ENCODE data around the gene DPPA4.

DNA sequence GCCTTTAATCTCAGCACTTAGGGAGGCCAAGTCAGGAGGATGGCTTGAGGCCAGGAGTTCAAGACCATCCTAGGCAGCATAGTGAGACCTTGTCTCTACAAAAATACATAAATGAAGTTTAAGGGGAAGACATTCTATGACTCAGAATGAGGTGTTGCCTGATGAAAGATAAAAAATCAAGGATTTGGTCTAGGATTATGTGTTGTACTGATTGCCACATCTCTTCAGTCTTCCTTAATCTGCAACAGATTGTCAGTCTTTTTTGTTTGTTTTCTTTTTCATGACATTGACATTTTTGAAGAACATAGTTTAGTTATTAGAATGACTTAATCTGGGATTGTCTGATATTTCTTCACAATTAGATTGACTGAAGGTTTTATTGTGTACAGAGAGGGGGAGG, 26.3 kb upstream of the DPPA4 start:
- TF ChIP-seq POLR2AphosphoS5 (IDR thresholded peaks at IDR 0.05): no peak
- TF ChIP-seq, protein P1, sequence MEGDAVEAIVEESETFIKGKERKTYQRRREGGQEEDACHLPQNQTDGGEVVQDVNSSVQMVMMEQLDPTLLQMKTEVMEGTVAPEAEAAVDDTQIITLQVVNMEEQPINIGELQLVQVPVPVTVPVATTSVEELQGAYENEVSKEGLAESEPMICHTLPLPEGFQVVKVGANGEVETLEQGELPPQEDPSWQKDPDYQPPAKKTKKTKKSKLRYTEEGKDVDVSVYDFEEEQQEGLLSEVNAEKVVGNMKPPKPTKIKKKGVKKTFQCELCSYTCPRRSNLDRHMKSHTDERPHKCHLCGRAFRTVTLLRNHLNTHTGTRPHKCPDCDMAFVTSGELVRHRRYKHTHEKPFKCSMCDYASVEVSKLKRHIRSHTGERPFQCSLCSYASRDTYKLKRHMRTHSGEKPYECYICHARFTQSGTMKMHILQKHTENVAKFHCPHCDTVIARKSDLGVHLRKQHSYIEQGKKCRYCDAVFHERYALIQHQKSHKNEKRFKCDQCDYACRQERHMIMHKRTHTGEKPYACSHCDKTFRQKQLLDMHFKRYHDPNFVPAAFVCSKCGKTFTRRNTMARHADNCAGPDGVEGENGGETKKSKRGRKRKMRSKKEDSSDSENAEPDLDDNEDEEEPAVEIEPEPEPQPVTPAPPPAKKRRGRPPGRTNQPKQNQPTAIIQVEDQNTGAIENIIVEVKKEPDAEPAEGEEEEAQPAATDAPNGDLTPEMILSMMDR (IDR thresholded peaks at IDR 0.05 in 8 of 11, conservative IDR thresholded peaks at IDR 0.05 in 3 of 11): no peak
- TF ChIP-seq POLR2A (IDR thresholded peaks at IDR 0.05): no peak

Measured in spleen (tissue), 7 donors.